NCI-H82 treated with DMSO at 0.1 percent for 48 hours (cell line): Measurements from ENCODE around the gene ZNF33A.
"Not testable (repeated sequence)": the region's sequence is repeated elsewhere in the genome, so short reads cannot be mapped to it uniquely, and the experiment has no call there.

Experiments
- DNase-seq: peaks from one replicate; lab custom pipeline; 2025; ENCODE audit not compliant: unreplicated experiment; lab: John Stamatoyannopoulos, UW

ZNF33A gene

GRCh38 chr10:38043516-38043915 lies 33.0 kb downstream of the ZNF33A start:
- no peak for DNase-seq

- no peak for DNase-seq
Observed at GRCh38 chr10:38045129-38045528, 34.7 kb downstream of the ZNF33A start.

GRCh38 chr10:38047666-38048065 lies 37.2 kb downstream of the ZNF33A start:
- no peak for DNase-seq

- no peak for DNase-seq
Observed at GRCh38 chr10:38050212-38050611, 39.7 kb downstream of the ZNF33A start.

GRCh38 chr10:38054361-38054797 lies 43.9 kb downstream of the ZNF33A start:
- no peak for DNase-seq

- DNase-seq = not testable (repeated sequence)
Observed at GRCh38 chr10:38055274-38055894, 44.9 kb downstream of the ZNF33A start.

- DNase-seq = not testable (repeated sequence)
Observed at GRCh38 chr10:38069663-38070062, 59.2 kb downstream of the ZNF33A start.

GRCh38 chr10:38070501-38070900 lies 60.0 kb downstream of the ZNF33A start:
- DNase-seq = no peak

- no peak for DNase-seq
Observed at GRCh38 chr10:38072552-38072951, 62.1 kb downstream of the ZNF33A start.

- no peak for DNase-seq
Observed at GRCh38 chr10:38076687-38077086, 66.2 kb downstream of the ZNF33A start.

GRCh38 chr10:38093318-38093717 lies 82.8 kb downstream of the ZNF33A start:
- not testable (repeated sequence) for DNase-seq

- DNase-seq = no peak
Observed at GRCh38 chr10:38093816-38094157, 83.3 kb downstream of the ZNF33A start.

GRCh38 chr10:38094158-38094926 lies 83.9 kb downstream of the ZNF33A start, which contains the start of gene ZNF37A:
Gene ZNF37A (plus strand): TSS chr10:38094337. CDS start chr10:38096618, 2,281 bp downstream.
- peak; percentile 78 for DNase-seq

GRCh38 chr10:38094927-38095574 lies 84.6 kb downstream of the ZNF33A start:
- DNase-seq = no peak

GRCh38 chr10:38102880-38103279 lies 92.4 kb downstream of the ZNF33A start:
- DNase-seq = no peak

- no peak for DNase-seq
Observed at GRCh38 chr10:38103756-38104155, 93.3 kb downstream of the ZNF33A start.

- DNase-seq = no peak
Observed at GRCh38 chr10:38112159-38112558, 101.7 kb downstream of the ZNF33A start.
